Measurements from ENCODE around the gene RAB36. TPM values are rescaled to one million over a fixed set of nuclear protein-coding genes. Genes with fewer than 3 reads are reported as not detected.

The RAB36 gene
- total RNA-seq, 4 donors from 2014 or later: 8.8 to 28.7 (median 14.7) TPM

- intact Hi-C loops (cut with DNase I; ENCODE audit: low total_unique reads): no loop called here
- no peaks in the 10 kb centered on the region for H3K36me3 ChIP-seq
- H3K9me3 ChIP-seq: no peaks in the 10 kb centered on the region
- TF ChIP-seq POLR2A (IDR thresholded peaks at IDR 0.05) (no peak), CTCF (IDR thresholded peaks at IDR 0.05) (no peak)
- no peak overlapping the region for H3K27ac ChIP-seq
- H3K27me3 ChIP-seq: no peaks in the 10 kb centered on the region
- H3K4me3 ChIP-seq: no peak overlapping the region
- H3K4me1 ChIP-seq: no peaks in the 10 kb centered on the region
- no peak for DNase-seq
Observed at GRCh38 chr22:23109079-23109347, 36.3 kb upstream of the RAB36 start.

GRCh38 chr22:23109441-23109978, 35.8 kb upstream of the RAB36 start:
- no peaks in the 10 kb centered on the region for H3K36me3 ChIP-seq
- no peaks in the 10 kb centered on the region for H3K9me3 ChIP-seq
- H3K4me1 ChIP-seq: no peaks in the 10 kb centered on the region
- no peaks in the 10 kb centered on the region for H3K27me3 ChIP-seq
- H3K27ac ChIP-seq: no peak overlapping the region
- H3K4me3 ChIP-seq: no peak overlapping the region
- intact Hi-C loops (cut with DNase I; ENCODE audit: low total_unique reads): no loop called here
- TF ChIP-seq POLR2A (IDR thresholded peaks at IDR 0.05) (no peak), CTCF (IDR thresholded peaks at IDR 0.05) (no peak)
- DNase-seq: no peak

- Histone ChIP-seq H3K4me1 (no peaks in the 10 kb centered on the region), H3K4me3 (no peak overlapping the region), H3K27ac (no peak overlapping the region), H3K9me3 (no peaks in the 10 kb centered on the region), H3K36me3 (no peaks in the 10 kb centered on the region), H3K27me3 (no peaks in the 10 kb centered on the region)
- TF ChIP-seq CTCF (IDR thresholded peaks at IDR 0.05) (no peak), POLR2A (IDR thresholded peaks at IDR 0.05) (no peak)
- intact Hi-C loops (cut with DNase I; ENCODE audit: low total_unique reads): no loop called here
- no peak for DNase-seq
Observed at GRCh38 chr22:23110190-23110921, 34.9 kb upstream of the RAB36 start.

- intact Hi-C loops (cut with DNase I; ENCODE audit: low total_unique reads): no loop called here
- TF ChIP-seq POLR2A (IDR thresholded peaks at IDR 0.05): no peak
- H3K36me3 ChIP-seq: no peaks in the 10 kb centered on the region
- DNase-seq: no peak
- H3K4me1 ChIP-seq: no peaks in the 10 kb centered on the region
- no peak overlapping the region for H3K27ac ChIP-seq
- H3K4me3 ChIP-seq: no peak overlapping the region
- H3K9me3 ChIP-seq: no peaks in the 10 kb centered on the region
- no peaks in the 10 kb centered on the region for H3K27me3 ChIP-seq
Observed at GRCh38 chr22:23110922-23111527, 34.3 kb upstream of the RAB36 start.

- Histone ChIP-seq H3K4me3 (no peak overlapping the region), H3K27me3 (no peaks in the 10 kb centered on the region), H3K36me3 (no peaks in the 10 kb centered on the region), H3K4me1 (no peaks in the 10 kb centered on the region), H3K27ac (no peak overlapping the region), H3K9me3 (no peaks in the 10 kb centered on the region)
- intact Hi-C loops (cut with DNase I; ENCODE audit: low total_unique reads): no loop called here
- DNase-seq: no peak
- TF ChIP-seq POLR2A (IDR thresholded peaks at IDR 0.05) (no peak), CTCF (IDR thresholded peaks at IDR 0.05) (no peak)
Observed at GRCh38 chr22:23112472-23113012, 32.7 kb upstream of the RAB36 start.
